ENCODE data around the gene ZNF337. TPM values are rescaled to one million over a fixed set of nuclear protein-coding genes. Genes with fewer than 3 reads are reported as not detected.
A peak's percentile ranks its signal among the peaks of the same experiment; 100 is the strongest.

The ZNF337 gene
- total RNA-seq, 1 donor from 2014 or later, result 22.0 TPM

GRCh38 chr20:25683050-25683449 lies 13.6 kb downstream of the ZNF337 start:
- Mint-ChIP-seq H3K27ac (peak overlapping the region; percentile 76), H3K36me3 (ENCODE audit: insufficient read depth) (peaks cover 24% of the 10 kb centered on the region), H3K4me3 (ENCODE audit: low read depth) (no peak overlapping the region), H3K9me3 (ENCODE audit: low read depth) (no peaks in the 10 kb centered on the region), H3K27me3 (no peaks in the 10 kb centered on the region), H3K4me1 (ENCODE audit: low read depth) (no peaks in the 10 kb centered on the region)
- TF ChIP-seq CTCF (IDR thresholded peaks at IDR 0.05; ENCODE audit: unreplicated experiment), result no peak
- no peak for DNase-seq (ENCODE audit: low spot score, unreplicated experiment)

- Mint-ChIP-seq H3K4me1 (ENCODE audit: low read depth) (no peaks in the 10 kb centered on the region), H3K4me3 (ENCODE audit: low read depth) (no peak overlapping the region), H3K9me3 (ENCODE audit: low read depth) (no peaks in the 10 kb centered on the region), H3K27me3 (no peaks in the 10 kb centered on the region), H3K27ac (no peak overlapping the region), H3K36me3 (ENCODE audit: insufficient read depth) (peaks cover 39% of the 10 kb centered on the region)
- DNase-seq (ENCODE audit: low spot score, unreplicated experiment), result no peak
- no peak for TF ChIP-seq CTCF (IDR thresholded peaks at IDR 0.05; ENCODE audit: unreplicated experiment)
Observed at GRCh38 chr20:25676164-25676809, 20.4 kb downstream of the ZNF337 start.

GRCh38 chr20:25675161-25675560 lies 21.5 kb downstream of the ZNF337 start:
- Mint-ChIP-seq H3K36me3 (ENCODE audit: insufficient read depth) (peaks cover 39% of the 10 kb centered on the region), H3K4me3 (ENCODE audit: low read depth) (no peak overlapping the region), H3K27me3 (no peaks in the 10 kb centered on the region), H3K9me3 (ENCODE audit: low read depth) (no peaks in the 10 kb centered on the region), H3K27ac (peak overlapping the region; percentile 35), H3K4me1 (ENCODE audit: low read depth) (no peaks in the 10 kb centered on the region)
- DNase-seq (ENCODE audit: low spot score, unreplicated experiment), result no peak
- TF ChIP-seq CTCF (IDR thresholded peaks at IDR 0.05; ENCODE audit: unreplicated experiment), result no peak

- Mint-ChIP-seq H3K27ac (no peak overlapping the region), H3K27me3 (no peaks in the 10 kb centered on the region), H3K4me1 (ENCODE audit: low read depth) (no peaks in the 10 kb centered on the region), H3K4me3 (ENCODE audit: low read depth) (no peak overlapping the region), H3K9me3 (ENCODE audit: low read depth) (no peaks in the 10 kb centered on the region), H3K36me3 (ENCODE audit: insufficient read depth) (peaks cover 29% of the 10 kb centered on the region)
- DNase-seq (ENCODE audit: low spot score, unreplicated experiment), result no peak
- no peak for TF ChIP-seq CTCF (IDR thresholded peaks at IDR 0.05; ENCODE audit: unreplicated experiment)
Observed at GRCh38 chr20:25672659-25673235, 23.9 kb downstream of the ZNF337 start.

- H3K36me3 Mint-ChIP-seq (ENCODE audit: insufficient read depth), result peaks cover 10% of the 10 kb centered on the region
- H3K4me3 Mint-ChIP-seq (ENCODE audit: low read depth), result no peak overlapping the region
- no peaks in the 10 kb centered on the region for H3K27me3 Mint-ChIP-seq
- no peak overlapping the region for H3K27ac Mint-ChIP-seq
- no peak for DNase-seq (ENCODE audit: low spot score, unreplicated experiment)
- peak; percentile 39 for TF ChIP-seq CTCF (IDR thresholded peaks at IDR 0.05; ENCODE audit: unreplicated experiment)
- no peaks in the 10 kb centered on the region for H3K4me1 Mint-ChIP-seq (ENCODE audit: low read depth)
- no peaks in the 10 kb centered on the region for H3K9me3 Mint-ChIP-seq (ENCODE audit: low read depth)
Observed at GRCh38 chr20:25669826-25670422, 26.7 kb downstream of the ZNF337 start.
